HG03571 (cell line): ENCODE results near the gene TRPT1.

Experiments
- ATAC-seq: cut with Tn5 transposase; IDR thresholded peaks from one replicate; pipeline ENCODE4 v1.9.1; 2021; ENCODE audit not compliant: unreplicated experiment

Gene TRPT1

GRCh38 chr11:64210301-64211020 lies 15.5 kb downstream of the TRPT1 start:
- no peak for ATAC-seq

- no peak for ATAC-seq
Measured at GRCh38 chr11:64209563-64209843, 16.5 kb downstream of the TRPT1 start.

GRCh38 chr11:64208796-64209562 lies 17.0 kb downstream of the TRPT1 start:
- no peak for ATAC-seq

- ATAC-seq, result no peak
Measured at GRCh38 chr11:64208086-64208795, 17.7 kb downstream of the TRPT1 start.

GRCh38 chr11:64207256-64208085 lies 18.5 kb downstream of the TRPT1 start:
- ATAC-seq, result peak; percentile 40

- ATAC-seq, result no peak
Measured at GRCh38 chr11:64206457-64207255, 19.3 kb downstream of the TRPT1 start, which contains the start of gene FERMT3. Gene FERMT3, plus strand, starts transcription at chr11:64206721. Its CDS starts 644 bp downstream, at chr11:64207365.

- no peak for ATAC-seq
Measured at GRCh38 chr11:64204464-64204989, 21.5 kb downstream of the TRPT1 start.

GRCh38 chr11:64204080-64204440 lies 21.9 kb downstream of the TRPT1 start:
- no peak for ATAC-seq

GRCh38 chr11:64203421-64204079 lies 22.4 kb downstream of the TRPT1 start:
- ATAC-seq, result no peak

GRCh38 chr11:64202992-64203391 lies 23.0 kb downstream of the TRPT1 start:
- ATAC-seq, result no peak

GRCh38 chr11:64201543-64201942 lies 24.4 kb downstream of the TRPT1 start:
- ATAC-seq, result no peak

- ATAC-seq, result no peak
Measured at GRCh38 chr11:64198511-64198910, 27.5 kb downstream of the TRPT1 start.

- no peak for ATAC-seq
Measured at GRCh38 chr11:64196626-64197025, 29.4 kb downstream of the TRPT1 start.

- ATAC-seq, result no peak
Measured at GRCh38 chr11:64192434-64192833, 33.6 kb downstream of the TRPT1 start.

GRCh38 chr11:64186492-64187165 lies 39.4 kb downstream of the TRPT1 start:
- no peak for ATAC-seq

- peak; percentile 77 for ATAC-seq
Measured at GRCh38 chr11:64185693-64186491, 40.1 kb downstream of the TRPT1 start, which contains the start of gene STIP1. Gene STIP1, plus strand, starts transcription at chr11:64186171. Its CDS starts 91 bp downstream, at chr11:64186262.

- peak; percentile 19 for ATAC-seq
Measured at GRCh38 chr11:64185175-64185692, 40.8 kb downstream of the TRPT1 start.

GRCh38 chr11:64183890-64184289 lies 42.1 kb downstream of the TRPT1 start:
- no peak for ATAC-seq
